ENCODE results near the gene MAN1C1.

GRCh38 chr1:25640646-25641328 lies 24.2 kb downstream of the MAN1C1 start:
- TF ChIP-seq CTCF (IDR thresholded peaks at IDR 0.05) (no peak), POLR2A (IDR thresholded peaks at IDR 0.05) (no peak)
